Stimulated activated CD8-positive, alpha-beta memory T cell treated with anti-CD3 and anti-CD28 coated beads, Interleukin-7, amount 100 ng/mL, for 48 hours (primary cell): Measurements from ENCODE around the gene GLRA3.

ENCODE experiments used
- DNase-seq, 2 donors: peaks; one replicate each; pipeline ENCODE4 v3.0.0-alpha.2; 2020; ENCODE audit warnings: low read depth in 1 of 2; ENCODE audit errors: extremely low read depth in 1 of 2

GLRA3 gene

GRCh38 chr4:174604198-174604597, 224.8 kb downstream of the GLRA3 start:
- DNase-seq, result no peak

- DNase-seq, result no peak
Observed at GRCh38 chr4:174600391-174600790, 228.7 kb downstream of the GLRA3 start.

- DNase-seq, result no peak
Observed at GRCh38 chr4:174598800-174599199, 230.2 kb downstream of the GLRA3 start.

- no peak for DNase-seq
Observed at GRCh38 chr4:174596513-174596912, 232.5 kb downstream of the GLRA3 start.

- DNase-seq, result no peak
Observed at GRCh38 chr4:174595141-174595929, 233.7 kb downstream of the GLRA3 start.

- DNase-seq, result no peak
Observed at GRCh38 chr4:174593701-174594100, 235.3 kb downstream of the GLRA3 start.

- no peak for DNase-seq
Observed at GRCh38 chr4:174592985-174593335, 236.1 kb downstream of the GLRA3 start.

GRCh38 chr4:174592256-174592984, 236.6 kb downstream of the GLRA3 start:
- no peak for DNase-seq

GRCh38 chr4:174591243-174592021, 237.6 kb downstream of the GLRA3 start:
- DNase-seq, result no peak

GRCh38 chr4:174590336-174590735, 238.7 kb downstream of the GLRA3 start:
- DNase-seq, result no peak
